Measurements from ENCODE around the gene PTPRM.
A peak's percentile ranks its signal among the peaks of the same experiment; 100 is the strongest.

Gene PTPRM

GRCh38 chr18:8262221-8262620 is 695.1 kb downstream of the PTPRM start:
- H3K4me3 ChIP-seq (ENCODE audit: low read depth, low read length): no peak overlapping the region
- DNase-seq (ENCODE audit: low read depth): no peak
- no peak for TF ChIP-seq CTCF (conservative IDR thresholded peaks at IDR 0.05; ENCODE audit: low read depth, low read length)

GRCh38 chr18:8264116-8264515 is 697.0 kb downstream of the PTPRM start:
- no peak for TF ChIP-seq CTCF (conservative IDR thresholded peaks at IDR 0.05; ENCODE audit: low read depth, low read length)
- no peak for DNase-seq (ENCODE audit: low read depth)

GRCh38 chr18:8264861-8265411 is 697.8 kb downstream of the PTPRM start:
- peak; percentile 62 for DNase-seq (ENCODE audit: low read depth)
- H3K4me3 ChIP-seq (ENCODE audit: low read depth, low read length): no peak overlapping the region
- TF ChIP-seq CTCF (conservative IDR thresholded peaks at IDR 0.05; ENCODE audit: low read depth, low read length): no peak

More at GRCh38 chr18:8264116-8264515, 697.0 kb downstream of the PTPRM start:
- H3K4me3 ChIP-seq (ENCODE audit: low read depth, low read length): no peak overlapping the region

- no peak for TF ChIP-seq CTCF (conservative IDR thresholded peaks at IDR 0.05; ENCODE audit: low read depth, low read length)
Observed at GRCh38 chr18:8272254-8272653, 705.1 kb downstream of the PTPRM start.

GRCh38 chr18:8274370-8274769 is 707.3 kb downstream of the PTPRM start:
- no peak for DNase-seq (ENCODE audit: low read depth)
- no peak for TF ChIP-seq CTCF (conservative IDR thresholded peaks at IDR 0.05; ENCODE audit: low read depth, low read length)
- H3K4me3 ChIP-seq (ENCODE audit: low read depth, low read length): no peak overlapping the region

More at GRCh38 chr18:8272254-8272653, 705.1 kb downstream of the PTPRM start:
- no peak overlapping the region for H3K4me3 ChIP-seq (ENCODE audit: low read depth, low read length)
- no peak for DNase-seq (ENCODE audit: low read depth)

GRCh38 chr18:8276406-8276805 is 709.3 kb downstream of the PTPRM start:
- H3K4me3 ChIP-seq (ENCODE audit: low read depth, low read length): no peak overlapping the region
- no peak for DNase-seq (ENCODE audit: low read depth)
- TF ChIP-seq CTCF (conservative IDR thresholded peaks at IDR 0.05; ENCODE audit: low read depth, low read length): no peak

- peak; percentile 92 for DNase-seq (ENCODE audit: low read depth)
- H3K4me3 ChIP-seq (ENCODE audit: low read depth, low read length): no peak overlapping the region
- TF ChIP-seq CTCF (conservative IDR thresholded peaks at IDR 0.05; ENCODE audit: low read depth, low read length): peak; percentile 38
Observed at GRCh38 chr18:8277270-8277669, 710.2 kb downstream of the PTPRM start.

All from choroid plexus epithelial cell (primary cell).